ENCODE measurements around the gene CLEC19A.

GRCh38 chr16:19242186-19242585 lies 43.3 kb upstream of the CLEC19A start:
- no peak for TF ChIP-seq MAX (IDR thresholded peaks at IDR 0.05)
- no peak for TF ChIP-seq CTCF (IDR thresholded peaks at IDR 0.05; ENCODE audit: low read depth, low read length, missing input control)
- no peak for TF ChIP-seq FOXA1 (IDR thresholded peaks at IDR 0.05)
- TF ChIP-seq JUND (IDR thresholded peaks at IDR 0.05), result no peak
- no peak for TF ChIP-seq TAF1 (conservative IDR thresholded peaks at IDR 0.05)

Data from liver (tissue), 3 donors.